ENCODE measurements around the gene PLCH1. TPM values are rescaled to one million over a fixed set of nuclear protein-coding genes. Genes with fewer than 3 reads are reported as not detected.
"Not testable (repeated sequence)": the region's sequence is repeated elsewhere in the genome, so short reads cannot be mapped to it uniquely, and the experiment has no call there.

The PLCH1 gene
- total RNA-seq, 2 experiments from 2014 or later = 0.21 to 0.27 TPM

- Mint-ChIP-seq H3K9me3 (no peaks in the 10 kb centered on the region), H3K4me1 (ENCODE audit: low read depth) (no peaks in the 10 kb centered on the region), H3K27ac (no peak overlapping the region), H3K27me3 (ENCODE audit: low read depth) (no peaks in the 10 kb centered on the region), H3K4me3 (no peak overlapping the region), H3K36me3 (ENCODE audit: low read depth) (no peaks in the 10 kb centered on the region)
- DNase-seq = no peak
- intact Hi-C loops (cut with micrococcal nuclease) = no loop called here
- CTCF ChIA-PET = no interaction called here
Observed at GRCh38 chr3:155629056-155629455, 115.8 kb downstream of the PLCH1 start.

- H3K9me3 Mint-ChIP-seq; H3K27ac Mint-ChIP-seq; intact Hi-C loops (cut with micrococcal nuclease); DNase-seq; H3K36me3 Mint-ChIP-seq (ENCODE audit: low read depth); H3K4me1 Mint-ChIP-seq (ENCODE audit: low read depth); H3K27me3 Mint-ChIP-seq (ENCODE audit: low read depth); H3K4me3 Mint-ChIP-seq: not testable (repeated sequence)
- CTCF ChIA-PET = interaction anchor here (0.6 to 0.7 kb wide), 2 partner anchors 36 to 612 kb away, joined by 3 to 6 read pairs; no protein-coding TSS in a partner anchor
Observed at GRCh38 chr3:155622647-155623046, 122.2 kb downstream of the PLCH1 start.

- intact Hi-C loops (cut with micrococcal nuclease); H3K27ac Mint-ChIP-seq: not testable (repeated sequence)
Observed at GRCh38 chr3:155620552-155620951, 124.3 kb downstream of the PLCH1 start.

GRCh38 chr3:155619118-155619915 is 125.6 kb downstream of the PLCH1 start:
- Mint-ChIP-seq H3K36me3 (ENCODE audit: low read depth) (no peaks in the 10 kb centered on the region), H3K9me3 (peaks cover 9% of the 10 kb centered on the region), H3K4me3 (no peak overlapping the region), H3K27me3 (ENCODE audit: low read depth) (no peaks in the 10 kb centered on the region), H3K27ac (no peak overlapping the region), H3K4me1 (ENCODE audit: low read depth) (no peaks in the 10 kb centered on the region)
- no peak for DNase-seq
- CTCF ChIA-PET = interaction anchor here (0.6 kb wide), 1 partner anchor 713 kb away, joined by 6 read pairs; no protein-coding TSS in a partner anchor
- intact Hi-C loops (cut with micrococcal nuclease) = no loop called here

More at GRCh38 chr3:155620552-155620951, 124.3 kb downstream of the PLCH1 start:
- H3K4me1 Mint-ChIP-seq (ENCODE audit: low read depth); H3K36me3 Mint-ChIP-seq (ENCODE audit: low read depth); CTCF ChIA-PET; DNase-seq; H3K9me3 Mint-ChIP-seq; H3K4me3 Mint-ChIP-seq; H3K27me3 Mint-ChIP-seq (ENCODE audit: low read depth): not testable (repeated sequence)

- CTCF ChIA-PET = no interaction called here
- H3K9me3 Mint-ChIP-seq = peaks cover 11% of the 10 kb centered on the region
- H3K36me3 Mint-ChIP-seq (ENCODE audit: low read depth) = no peaks in the 10 kb centered on the region
Observed at GRCh38 chr3:155618543-155618942, 126.3 kb downstream of the PLCH1 start.

GRCh38 chr3:155617346-155617925 is 127.4 kb downstream of the PLCH1 start:
- Mint-ChIP-seq H3K27me3 (ENCODE audit: low read depth) (no peaks in the 10 kb centered on the region), H3K9me3 (peaks cover 11% of the 10 kb centered on the region), H3K36me3 (ENCODE audit: low read depth) (no peaks in the 10 kb centered on the region), H3K4me1 (ENCODE audit: low read depth) (no peaks in the 10 kb centered on the region), H3K27ac (no peak overlapping the region), H3K4me3 (no peak overlapping the region)
- no peak for DNase-seq
- CTCF ChIA-PET = no interaction called here
- intact Hi-C loops (cut with micrococcal nuclease) = no loop called here

More at GRCh38 chr3:155618543-155618942, 126.3 kb downstream of the PLCH1 start:
- Mint-ChIP-seq H3K4me1 (ENCODE audit: low read depth) (no peaks in the 10 kb centered on the region), H3K4me3 (no peak overlapping the region), H3K27me3 (ENCODE audit: low read depth) (no peaks in the 10 kb centered on the region), H3K27ac (no peak overlapping the region)
- DNase-seq = no peak
- intact Hi-C loops (cut with micrococcal nuclease) = no loop called here

GRCh38 chr3:155615141-155615540 is 129.7 kb downstream of the PLCH1 start:
- CTCF ChIA-PET; intact Hi-C loops (cut with micrococcal nuclease); H3K4me3 Mint-ChIP-seq; DNase-seq; H3K36me3 Mint-ChIP-seq (ENCODE audit: low read depth); H3K27me3 Mint-ChIP-seq (ENCODE audit: low read depth); H3K4me1 Mint-ChIP-seq (ENCODE audit: low read depth); H3K27ac Mint-ChIP-seq: not testable (repeated sequence)
- H3K9me3 Mint-ChIP-seq = peaks cover 15% of the 10 kb centered on the region

- H3K27ac Mint-ChIP-seq; H3K36me3 Mint-ChIP-seq (ENCODE audit: low read depth); H3K4me1 Mint-ChIP-seq (ENCODE audit: low read depth); DNase-seq; intact Hi-C loops (cut with micrococcal nuclease); H3K4me3 Mint-ChIP-seq; CTCF ChIA-PET; H3K27me3 Mint-ChIP-seq (ENCODE audit: low read depth): not testable (repeated sequence)
- H3K9me3 Mint-ChIP-seq = peaks cover 15% of the 10 kb centered on the region
Observed at GRCh38 chr3:155614410-155614809, 130.5 kb downstream of the PLCH1 start.

- H3K36me3 Mint-ChIP-seq (ENCODE audit: low read depth) = no peaks in the 10 kb centered on the region
- intact Hi-C loops (cut with micrococcal nuclease) = no loop called here
- H3K4me3 Mint-ChIP-seq = no peak overlapping the region
- DNase-seq = no peak
- peaks cover 19% of the 10 kb centered on the region for H3K9me3 Mint-ChIP-seq
- no peak overlapping the region for H3K27ac Mint-ChIP-seq
- CTCF ChIA-PET = no interaction called here
- H3K27me3 Mint-ChIP-seq (ENCODE audit: low read depth) = peaks cover 4% of the 10 kb centered on the region
- no peaks in the 10 kb centered on the region for H3K4me1 Mint-ChIP-seq (ENCODE audit: low read depth)
Observed at GRCh38 chr3:155611456-155611855, 133.4 kb downstream of the PLCH1 start.

GRCh38 chr3:155609586-155609985 is 135.3 kb downstream of the PLCH1 start:
- H3K4me1 Mint-ChIP-seq (ENCODE audit: low read depth) = no peaks in the 10 kb centered on the region
- no peak for DNase-seq
- peaks cover 14% of the 10 kb centered on the region for H3K9me3 Mint-ChIP-seq
- CTCF ChIA-PET = no interaction called here
- H3K36me3 Mint-ChIP-seq (ENCODE audit: low read depth) = no peaks in the 10 kb centered on the region
- H3K4me3 Mint-ChIP-seq = no peak overlapping the region
- H3K27me3 Mint-ChIP-seq (ENCODE audit: low read depth) = peaks cover 4% of the 10 kb centered on the region
- intact Hi-C loops (cut with micrococcal nuclease) = no loop called here
- no peak overlapping the region for H3K27ac Mint-ChIP-seq

- CTCF ChIA-PET = interaction anchor here (0.6 to 1.2 kb wide), 2 partner anchors 94 to 1155 kb away, joined by 3 read pairs; no protein-coding TSS in a partner anchor
- Mint-ChIP-seq H3K36me3 (ENCODE audit: low read depth) (no peaks in the 10 kb centered on the region), H3K27me3 (ENCODE audit: low read depth) (peaks cover 4% of the 10 kb centered on the region), H3K27ac (no peak overlapping the region), H3K4me1 (ENCODE audit: low read depth) (no peaks in the 10 kb centered on the region), H3K9me3 (peaks cover 11% of the 10 kb centered on the region), H3K4me3 (no peak overlapping the region)
- DNase-seq = no peak
- intact Hi-C loops (cut with micrococcal nuclease) = no loop called here
Observed at GRCh38 chr3:155608228-155608920, 136.5 kb downstream of the PLCH1 start.

- intact Hi-C loops (cut with micrococcal nuclease) = no loop called here
- peaks cover 4% of the 10 kb centered on the region for H3K27me3 Mint-ChIP-seq (ENCODE audit: low read depth)
- CTCF ChIA-PET = interaction anchor here (0.6 to 1.2 kb wide), 3 partner anchors 94 to 1155 kb away, joined by 3 read pairs; no protein-coding TSS in a partner anchor
- no peaks in the 10 kb centered on the region for H3K4me1 Mint-ChIP-seq (ENCODE audit: low read depth)
- H3K27ac Mint-ChIP-seq = no peak overlapping the region
- H3K36me3 Mint-ChIP-seq (ENCODE audit: low read depth) = no peaks in the 10 kb centered on the region
- no peak for DNase-seq
- peaks cover 11% of the 10 kb centered on the region for H3K9me3 Mint-ChIP-seq
- H3K4me3 Mint-ChIP-seq = no peak overlapping the region
Observed at GRCh38 chr3:155607761-155608160, 137.1 kb downstream of the PLCH1 start.
